ENCODE results near the gene RNF212B. TPM values are rescaled to one million over a fixed set of nuclear protein-coding genes. Genes with fewer than 3 reads are reported as not detected.

RNF212B gene
- total and polyA plus RNA-seq, 2 of the 13 experiments (the other 11 are each of a cell fraction or from before 2014, with no cell fraction given) = 0.05 TPM; not detected in 1

- no peak for TF ChIP-seq AGO2 (optimal IDR thresholded peaks at IDR 0.05; ENCODE audit: low read depth, low read length)
- TF ChIP-seq PCBP2 (optimal IDR thresholded peaks at IDR 0.05; ENCODE audit: low read depth, low read length, poor library complexity, severe bottlenecking) = no peak
- peak; percentile 70; the same call in 1 of the 2 replicates for TF ChIP-seq ZBTB37 (CRISPR knock-in tag; IDR thresholded peaks at IDR 0.05)
- TF ChIP-seq GFI1 (CRISPR knock-in tag; IDR thresholded peaks at IDR 0.05; ENCODE audit: borderline replicate concordance) = no peak
- peak; percentile 96 for TF ChIP-seq HOXA5 (CRISPR knock-in tag; IDR thresholded peaks at IDR 0.05)
- 0 out of 2 replicates have a peak, but pooled peaks have one; percentile 1 for TF ChIP-seq STAG1 (CRISPR knock-in tag; IDR thresholded peaks at IDR 0.05)
- no peak; the same call in 1 of the 2 replicates for TF ChIP-seq SIN3B (IDR thresholded peaks at IDR 0.05; ENCODE audit: low read length)
- 0 out of 2 replicates have a peak, but pooled peaks have one; percentile 92 for TF ChIP-seq PAWR (CRISPR knock-in tag; IDR thresholded peaks at IDR 0.05; ENCODE audit: borderline replicate concordance)
- TF ChIP-seq SPEN (CRISPR knock-in tag; IDR thresholded peaks at IDR 0.05; ENCODE audit: low read depth) = peak; percentile 74
- TF ChIP-seq TEAD3 (CRISPR knock-in tag; optimal IDR thresholded peaks at IDR 0.05; ENCODE audit: borderline replicate concordance) = no peak
- TF ChIP-seq ZHX1 (CRISPR knock-in tag; IDR thresholded peaks at IDR 0.05; ENCODE audit: low read depth) = no peak
- TF ChIP-seq, protein P1, sequence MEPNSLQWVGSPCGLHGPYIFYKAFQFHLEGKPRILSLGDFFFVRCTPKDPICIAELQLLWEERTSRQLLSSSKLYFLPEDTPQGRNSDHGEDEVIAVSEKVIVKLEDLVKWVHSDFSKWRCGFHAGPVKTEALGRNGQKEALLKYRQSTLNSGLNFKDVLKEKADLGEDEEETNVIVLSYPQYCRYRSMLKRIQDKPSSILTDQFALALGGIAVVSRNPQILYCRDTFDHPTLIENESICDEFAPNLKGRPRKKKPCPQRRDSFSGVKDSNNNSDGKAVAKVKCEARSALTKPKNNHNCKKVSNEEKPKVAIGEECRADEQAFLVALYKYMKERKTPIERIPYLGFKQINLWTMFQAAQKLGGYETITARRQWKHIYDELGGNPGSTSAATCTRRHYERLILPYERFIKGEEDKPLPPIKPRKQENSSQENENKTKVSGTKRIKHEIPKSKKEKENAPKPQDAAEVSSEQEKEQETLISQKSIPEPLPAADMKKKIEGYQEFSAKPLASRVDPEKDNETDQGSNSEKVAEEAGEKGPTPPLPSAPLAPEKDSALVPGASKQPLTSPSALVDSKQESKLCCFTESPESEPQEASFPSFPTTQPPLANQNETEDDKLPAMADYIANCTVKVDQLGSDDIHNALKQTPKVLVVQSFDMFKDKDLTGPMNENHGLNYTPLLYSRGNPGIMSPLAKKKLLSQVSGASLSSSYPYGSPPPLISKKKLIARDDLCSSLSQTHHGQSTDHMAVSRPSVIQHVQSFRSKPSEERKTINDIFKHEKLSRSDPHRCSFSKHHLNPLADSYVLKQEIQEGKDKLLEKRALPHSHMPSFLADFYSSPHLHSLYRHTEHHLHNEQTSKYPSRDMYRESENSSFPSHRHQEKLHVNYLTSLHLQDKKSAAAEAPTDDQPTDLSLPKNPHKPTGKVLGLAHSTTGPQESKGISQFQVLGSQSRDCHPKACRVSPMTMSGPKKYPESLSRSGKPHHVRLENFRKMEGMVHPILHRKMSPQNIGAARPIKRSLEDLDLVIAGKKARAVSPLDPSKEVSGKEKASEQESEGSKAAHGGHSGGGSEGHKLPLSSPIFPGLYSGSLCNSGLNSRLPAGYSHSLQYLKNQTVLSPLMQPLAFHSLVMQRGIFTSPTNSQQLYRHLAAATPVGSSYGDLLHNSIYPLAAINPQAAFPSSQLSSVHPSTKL (CRISPR knock-in tag; IDR thresholded peaks at IDR 0.05) = peak; percentile 67; the same call in 1 of the 2 replicates
- peak; percentile 97 for TF ChIP-seq TAF15 (IDR thresholded peaks at IDR 0.05; ENCODE audit: low read depth, low read length, poor library complexity, severe bottlenecking)
- TF ChIP-seq ELK4 (CRISPR knock-in tag; IDR thresholded peaks at IDR 0.05; ENCODE audit: borderline replicate concordance) = peak; percentile 93; the same call in 1 of the 2 replicates
- no peak for TF ChIP-seq ZNF282 (IDR thresholded peaks at IDR 0.05; ENCODE audit: partially characterized antibody)
- no peak for TF ChIP-seq ZNF564 (CRISPR knock-in tag; IDR thresholded peaks at IDR 0.05)
- TF ChIP-seq TCF7 (IDR thresholded peaks at IDR 0.05; ENCODE audit: low read depth) = no peak
- TF ChIP-seq, protein P2, sequence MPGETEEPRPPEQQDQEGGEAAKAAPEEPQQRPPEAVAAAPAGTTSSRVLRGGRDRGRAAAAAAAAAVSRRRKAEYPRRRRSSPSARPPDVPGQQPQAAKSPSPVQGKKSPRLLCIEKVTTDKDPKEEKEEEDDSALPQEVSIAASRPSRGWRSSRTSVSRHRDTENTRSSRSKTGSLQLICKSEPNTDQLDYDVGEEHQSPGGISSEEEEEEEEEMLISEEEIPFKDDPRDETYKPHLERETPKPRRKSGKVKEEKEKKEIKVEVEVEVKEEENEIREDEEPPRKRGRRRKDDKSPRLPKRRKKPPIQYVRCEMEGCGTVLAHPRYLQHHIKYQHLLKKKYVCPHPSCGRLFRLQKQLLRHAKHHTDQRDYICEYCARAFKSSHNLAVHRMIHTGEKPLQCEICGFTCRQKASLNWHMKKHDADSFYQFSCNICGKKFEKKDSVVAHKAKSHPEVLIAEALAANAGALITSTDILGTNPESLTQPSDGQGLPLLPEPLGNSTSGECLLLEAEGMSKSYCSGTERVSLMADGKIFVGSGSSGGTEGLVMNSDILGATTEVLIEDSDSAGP (CRISPR knock-in tag; IDR thresholded peaks at IDR 0.05; ENCODE audit: borderline replicate concordance) = no peak
- TF ChIP-seq GATAD1 (CRISPR knock-in tag; IDR thresholded peaks at IDR 0.05) = peak; percentile 72
- TF ChIP-seq ETV5 (CRISPR knock-in tag; IDR thresholded peaks at IDR 0.05; ENCODE audit: borderline replicate concordance) = peak; percentile 69; the same call in 1 of the 2 replicates
These were observed 64.2 kb downstream of the RNF212B start (continued) for GRCh38 chr14:23301969-23302289.

Data from HepG2 (cell line).